Stimulated activated CD4-positive, alpha-beta T cell treated with anti-CD3 and anti-CD28 coated beads, Interleukin-2, amount 100 ng/mL, for 24 hours (primary cell): Measurements from ENCODE around the gene SRMS.

Experiments used
- DNase-seq, 2 donors: peaks; one replicate each; pipeline ENCODE4 v3.0.0-alpha.2; 2020

Gene SRMS

GRCh38 chr20:63536997-63537524, 10.5 kb downstream of the SRMS start, which contains the start of gene PTK6:
Gene PTK6 (minus strand): TSS chr20:63537376. CDS start chr20:63537314, 62 bp downstream.
- DNase-seq = peak in 1 of 2 donors; percentile 55

- DNase-seq = no peak
These were observed 11.1 kb downstream of the SRMS start for GRCh38 chr20:63536241-63536977.

DNA sequence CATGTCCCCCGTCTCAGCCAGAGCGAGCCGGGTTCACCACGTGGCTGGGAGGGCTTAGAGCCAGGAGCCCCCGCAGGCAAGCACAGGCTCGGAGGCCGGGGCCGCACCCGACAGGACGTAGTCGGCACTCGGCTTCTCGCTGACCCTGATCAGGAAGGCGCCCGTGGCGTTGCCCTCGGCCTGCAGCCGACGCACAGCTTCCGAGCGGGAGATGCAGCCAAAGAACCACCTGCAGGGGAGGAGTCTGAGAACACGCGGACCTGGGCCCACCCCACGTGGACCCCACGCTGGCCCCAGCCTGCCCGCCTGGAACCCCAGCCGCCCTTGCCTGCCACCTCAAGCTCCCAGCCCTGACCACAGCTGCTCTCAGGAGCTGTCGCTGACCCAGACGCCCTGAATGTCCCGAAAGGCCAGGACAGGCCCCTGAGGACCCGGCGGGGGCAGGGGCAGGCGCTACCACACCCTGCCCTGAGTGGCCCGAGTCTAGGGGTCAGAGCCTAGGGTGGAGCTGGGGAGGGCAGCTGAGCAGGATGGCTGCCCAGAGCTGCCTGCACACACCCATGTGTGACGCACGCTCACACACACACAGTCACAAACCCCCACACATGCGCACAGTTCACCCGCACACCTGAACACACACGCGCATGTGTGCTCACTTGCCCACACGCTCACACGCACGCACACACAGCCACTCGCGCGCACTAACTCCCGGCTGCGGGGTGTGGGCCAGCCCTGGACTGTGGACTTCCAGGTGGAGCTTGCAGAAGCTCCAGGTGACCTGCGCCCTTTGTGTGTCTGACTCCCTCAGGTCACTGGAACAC, 12.5 kb downstream of the SRMS start:
- DNase-seq = no peak

GRCh38 chr20:63534427-63534830, 13.1 kb downstream of the SRMS start:
- no peak for DNase-seq

GRCh38 chr20:63533871-63534393, 13.6 kb downstream of the SRMS start:
- DNase-seq = no peak

GRCh38 chr20:63533388-63533787, 14.2 kb downstream of the SRMS start:
- no peak for DNase-seq

DNA sequence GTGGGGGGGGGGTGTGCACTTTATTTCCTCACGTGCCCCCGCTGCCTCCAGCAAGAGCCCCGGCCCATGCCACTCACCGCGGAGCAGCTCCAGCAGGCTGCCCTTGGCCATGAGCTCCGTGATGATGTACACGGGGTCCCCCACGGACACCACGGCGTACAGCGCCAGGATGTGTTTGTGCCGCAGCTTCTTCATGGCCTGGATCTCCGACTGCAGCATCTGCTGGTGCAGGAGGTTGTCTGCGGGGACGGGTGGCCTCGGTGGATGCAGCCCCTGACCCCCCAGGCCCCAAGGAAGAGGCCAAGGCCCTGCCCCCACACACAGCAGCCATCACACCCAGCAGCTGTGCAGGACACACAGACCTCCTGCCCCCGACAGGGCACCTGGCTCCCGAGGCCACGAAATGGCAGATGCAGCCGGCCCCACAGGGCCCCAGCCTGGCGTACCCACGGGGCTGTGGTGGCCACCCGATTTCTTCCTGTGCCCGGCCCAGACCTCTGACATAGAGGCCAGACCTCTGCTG, 15.0 kb downstream of the SRMS start:
- DNase-seq = no peak

GRCh38 chr20:63531686-63532448, 15.7 kb downstream of the SRMS start:
- DNase-seq = no peak

DNA sequence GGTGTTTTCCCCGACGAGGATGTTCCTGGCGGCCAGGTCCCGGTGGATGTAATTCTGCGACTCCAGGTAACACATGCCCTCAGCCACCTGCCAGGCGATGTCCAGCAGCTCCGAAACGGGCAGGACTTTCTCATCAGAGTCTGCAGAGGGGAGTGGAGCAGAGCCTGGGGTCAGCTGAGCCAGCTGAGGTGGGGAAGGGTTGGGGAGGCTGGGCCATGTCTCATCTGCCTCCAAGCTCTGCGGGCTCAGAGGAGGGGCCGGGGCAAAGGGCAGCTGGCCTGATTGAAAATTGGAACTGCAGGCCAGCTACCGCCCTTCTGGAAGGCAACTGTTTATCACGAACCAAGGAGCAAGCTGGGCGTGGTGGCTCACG, 16.8 kb downstream of the SRMS start:
- no peak for DNase-seq

GRCh38 chr20:63529861-63530787, 17.4 kb downstream of the SRMS start:
- no peak for DNase-seq

- no peak for DNase-seq
These were observed 18.2 kb downstream of the SRMS start for GRCh38 chr20:63529180-63529860.

DNA sequence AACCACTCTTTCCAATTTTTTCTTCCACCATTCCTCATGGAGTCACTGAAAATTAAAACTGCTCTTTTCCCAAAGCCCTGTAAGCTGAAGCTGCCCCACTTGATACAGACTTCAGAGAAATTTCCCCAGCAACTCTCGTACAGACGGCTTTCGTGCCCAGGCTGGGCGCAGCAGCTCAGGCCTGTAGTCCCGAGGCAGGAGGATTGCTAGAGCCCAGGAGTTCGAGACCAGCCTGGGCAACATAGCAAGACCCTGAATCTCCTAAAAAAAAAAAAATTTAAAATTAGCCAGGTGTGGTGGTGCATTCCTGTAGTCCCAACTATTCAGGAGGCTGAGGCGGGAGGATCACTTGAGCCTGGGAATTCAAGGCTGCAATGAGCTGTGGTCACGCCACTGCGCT, 20.4 kb downstream of the SRMS start:
- DNase-seq = no peak

DNA sequence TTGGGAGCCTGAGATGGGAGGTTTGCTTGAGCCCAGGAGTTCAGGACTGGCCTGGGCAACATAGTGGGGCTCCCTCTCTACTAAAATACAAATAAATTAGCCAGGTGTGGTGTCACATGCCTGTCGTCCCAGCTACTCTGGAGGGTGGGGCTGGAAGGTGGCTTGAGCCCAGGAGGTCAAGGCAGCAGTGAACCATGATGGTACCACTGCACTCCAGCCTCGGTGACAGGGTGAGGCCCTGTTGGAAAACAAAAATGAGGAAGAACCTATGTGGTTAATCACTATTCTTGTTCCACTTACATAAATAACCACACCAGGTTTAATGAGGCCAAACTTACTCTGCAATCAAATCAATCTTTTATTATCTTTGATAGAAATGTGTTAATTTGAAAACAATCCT, 21.6 kb downstream of the SRMS start:
- DNase-seq = no peak

DNA sequence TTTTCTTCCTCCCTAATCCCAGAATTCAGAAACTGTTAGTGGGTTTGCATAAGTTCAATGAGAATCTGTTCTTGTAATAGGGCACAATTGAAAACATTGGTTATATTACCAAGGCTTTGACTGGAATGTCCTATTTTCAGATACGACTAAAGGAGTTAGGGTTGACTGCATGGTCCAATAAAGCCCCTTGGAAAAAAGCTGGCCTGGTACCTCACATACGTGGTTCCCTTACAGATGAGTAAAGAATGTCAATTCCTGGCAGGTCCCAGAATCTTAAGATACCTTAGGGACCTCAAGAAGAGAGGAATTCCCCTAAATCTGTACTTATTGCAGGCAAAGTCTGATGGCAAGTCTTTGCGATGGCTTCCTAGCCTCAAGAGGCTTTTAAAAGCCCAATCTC, 22.4 kb downstream of the SRMS start:
- no peak for DNase-seq

DNA sequence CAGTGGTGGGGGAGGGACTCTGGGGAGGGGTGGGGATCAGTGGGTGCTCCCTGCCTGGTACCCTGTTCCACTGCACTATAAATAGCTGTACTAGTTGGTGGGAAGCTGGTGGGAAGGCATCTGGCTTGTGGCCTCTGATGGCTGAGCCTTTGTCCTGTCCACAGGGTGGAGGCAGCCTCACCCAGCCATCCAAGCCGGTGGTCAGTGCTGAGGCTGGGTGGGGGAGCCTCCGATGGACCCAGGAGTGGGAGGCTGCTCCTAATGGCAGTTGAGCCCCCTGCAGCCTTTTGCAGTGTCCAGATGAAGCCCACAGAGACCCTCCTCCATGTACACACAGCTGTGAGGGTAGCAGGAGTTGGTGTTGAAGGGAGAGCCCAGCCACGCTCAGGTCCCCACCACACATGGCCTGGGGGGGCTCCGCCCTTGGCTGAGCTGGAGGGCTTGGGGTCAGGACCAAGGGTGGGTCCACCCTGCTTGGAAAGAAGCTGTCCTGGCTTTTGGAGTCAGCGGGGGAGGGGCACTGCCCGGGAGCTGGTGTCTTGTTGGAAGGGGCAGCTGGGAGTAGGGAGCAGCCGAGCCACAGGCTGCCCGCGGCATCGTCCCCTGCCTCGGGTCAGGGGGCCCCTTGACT, 24.5 kb downstream of the SRMS start:
- no peak for DNase-seq

DNA sequence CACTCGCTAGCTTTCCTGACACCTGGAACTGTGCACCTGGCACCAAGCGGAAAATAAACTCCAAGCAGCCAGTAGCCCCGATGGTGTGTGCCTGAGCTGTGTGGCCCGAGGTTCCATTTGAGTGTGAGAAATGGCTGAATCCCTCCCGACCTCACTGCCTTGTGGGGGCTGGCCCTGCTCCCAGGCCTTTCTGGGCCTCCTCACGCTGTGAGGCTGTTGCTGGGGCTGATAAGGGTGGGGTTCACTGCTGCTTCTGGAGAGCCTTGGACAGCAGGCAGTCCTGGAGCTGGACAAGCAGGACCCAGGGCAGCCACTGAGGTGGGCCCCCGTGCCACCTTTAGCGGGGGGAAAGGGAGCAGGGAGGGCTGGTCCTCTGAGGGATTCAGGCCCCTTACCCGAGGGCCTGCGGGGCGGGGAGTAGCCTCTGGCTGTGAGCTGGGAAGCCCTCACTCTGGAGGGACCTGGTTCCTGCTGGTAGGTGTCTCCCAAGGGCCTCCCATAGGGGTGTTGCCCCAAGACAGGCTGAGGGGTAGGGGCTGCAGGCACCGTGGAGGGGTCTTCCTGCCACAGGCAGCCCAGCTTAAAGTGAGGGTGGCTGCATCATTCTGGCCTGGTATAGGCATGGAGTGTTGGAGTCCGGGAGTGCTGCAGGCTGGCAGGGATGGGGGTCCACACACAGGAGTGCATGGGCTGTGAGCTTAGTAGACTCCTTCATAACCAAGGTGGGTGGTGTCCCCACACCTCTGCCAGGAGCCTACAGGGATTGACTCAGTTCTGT, 25.3 kb downstream of the SRMS start:
- DNase-seq = no peak

GRCh38 chr20:63521602-63522001, 25.9 kb downstream of the SRMS start:
- DNase-seq = no peak

DNA sequence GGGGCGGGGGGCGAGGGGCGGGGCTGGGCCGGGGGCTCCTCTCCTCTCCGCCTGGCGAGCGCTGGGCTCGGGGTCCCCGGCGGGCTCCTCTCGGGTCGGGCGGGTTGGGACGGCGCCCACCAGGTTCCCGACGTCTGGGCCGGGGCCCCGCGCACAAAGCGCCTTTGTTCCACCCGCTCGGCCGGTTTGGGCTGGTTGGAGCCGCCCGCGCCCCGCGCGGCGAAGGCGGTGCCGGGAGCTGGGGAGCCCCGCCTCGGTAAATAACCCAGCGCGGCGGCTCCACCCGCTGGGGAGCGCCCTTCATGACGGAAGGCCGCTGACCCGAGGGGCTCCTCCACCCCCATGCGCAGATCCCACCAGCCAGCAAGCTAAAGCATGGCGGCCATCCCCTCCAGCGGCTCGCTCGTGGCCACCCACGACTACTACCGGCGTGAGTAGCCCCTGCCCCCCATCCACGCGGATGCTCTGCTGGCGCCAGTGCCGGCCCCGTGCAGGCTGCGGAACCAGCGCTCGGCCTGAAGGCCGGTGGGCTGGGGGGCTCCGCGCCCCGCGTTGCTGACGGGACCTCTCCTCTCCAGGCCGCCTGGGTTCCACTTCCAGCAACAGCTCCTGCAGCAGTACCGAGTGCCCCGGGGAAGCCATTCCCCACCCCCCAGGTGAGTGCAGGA, 26.5 kb downstream of the SRMS start:
- DNase-seq = peak; percentile 75

GRCh38 chr20:63520504-63520933, 27.0 kb downstream of the SRMS start, which contains the start of gene PPDPF:
Gene PPDPF (plus strand): TSS chr20:63520765. CDS start chr20:63521309, 544 bp downstream.
- DNase-seq = peak; percentile 84 to 85
